ENCODE results near the gene GAS5.

Gene GAS5

DNA sequence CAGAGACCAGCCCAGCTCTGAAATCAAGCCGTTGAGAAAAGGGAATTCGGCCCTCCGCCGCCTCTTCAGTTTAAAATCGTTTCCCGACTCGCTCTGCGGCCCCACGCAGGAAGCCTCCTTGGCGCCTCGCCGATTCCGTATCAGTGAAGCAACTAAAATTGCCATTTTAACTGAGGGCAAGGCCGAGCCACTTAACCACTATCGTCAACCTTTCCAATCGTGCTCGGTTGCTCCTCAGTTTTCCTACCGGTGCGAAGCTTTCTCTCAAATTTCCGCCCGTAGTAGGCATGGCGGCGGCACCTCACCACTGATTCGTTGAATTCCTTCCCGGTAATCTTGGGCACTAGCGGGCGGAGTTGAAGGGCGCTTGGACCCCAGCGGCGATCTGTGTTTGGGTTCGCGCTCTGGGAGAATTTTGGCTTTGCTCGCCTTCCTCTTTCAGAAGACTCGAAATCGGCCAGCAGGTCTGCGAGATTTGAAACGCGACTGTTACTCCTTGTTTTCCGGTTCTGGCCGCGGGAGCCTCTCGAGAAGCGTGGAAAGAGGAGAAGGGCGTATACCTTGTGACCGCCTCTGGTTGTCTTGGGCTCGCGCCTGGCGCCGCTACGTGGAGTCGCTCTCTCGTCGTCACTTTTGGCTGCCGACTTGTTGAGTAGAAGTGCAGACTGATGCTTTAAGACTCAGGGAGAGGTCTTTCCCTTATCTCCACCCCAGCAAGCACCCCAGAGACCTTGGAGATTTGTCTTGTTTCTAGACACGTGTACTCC lies 43.3 kb downstream of the GAS5 start, which contains the start of the genes CENPL and DARS2:
TSS of gene CENPL (minus strand) at position 569 of the 767 bp plus-strand sequence. CDS start 13,584 bp downstream, outside the sequence.
TSS of gene DARS2 (plus strand) at position 359 of the 767 bp plus-strand sequence. CDS start 557 bp downstream, outside the sequence.
- peak; percentile 75 to 83 for DNase-seq (ENCODE audit: low read depth in 2 of 2)

DNA sequence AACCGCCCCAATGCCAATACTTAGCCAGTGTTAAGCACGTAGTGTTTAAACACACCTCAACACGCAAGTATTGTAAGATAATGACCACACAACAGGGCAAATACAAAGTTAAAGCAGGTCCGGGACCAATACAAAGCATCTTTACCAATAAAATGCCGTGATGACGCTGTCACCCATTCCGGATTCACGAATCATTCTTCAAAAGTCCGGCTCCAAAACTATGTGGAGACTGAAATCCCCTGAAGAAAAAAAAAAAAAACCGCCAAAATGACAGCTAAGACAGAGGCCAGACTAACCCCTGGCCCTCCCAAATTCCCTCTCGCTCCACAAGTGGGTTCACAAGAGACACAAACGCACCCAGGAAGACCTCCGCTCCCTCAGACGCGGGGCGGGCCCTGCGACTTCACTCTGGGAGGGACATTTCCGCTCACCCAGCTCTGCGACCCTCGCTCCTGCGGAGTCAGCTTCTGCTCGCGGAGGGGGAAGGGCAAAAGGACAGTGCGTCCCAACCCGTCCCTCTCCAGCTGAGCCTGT lies 43.9 kb downstream of the GAS5 start:
- DNase-seq (ENCODE audit: low read depth in 2 of 2), result no peak

DNA sequence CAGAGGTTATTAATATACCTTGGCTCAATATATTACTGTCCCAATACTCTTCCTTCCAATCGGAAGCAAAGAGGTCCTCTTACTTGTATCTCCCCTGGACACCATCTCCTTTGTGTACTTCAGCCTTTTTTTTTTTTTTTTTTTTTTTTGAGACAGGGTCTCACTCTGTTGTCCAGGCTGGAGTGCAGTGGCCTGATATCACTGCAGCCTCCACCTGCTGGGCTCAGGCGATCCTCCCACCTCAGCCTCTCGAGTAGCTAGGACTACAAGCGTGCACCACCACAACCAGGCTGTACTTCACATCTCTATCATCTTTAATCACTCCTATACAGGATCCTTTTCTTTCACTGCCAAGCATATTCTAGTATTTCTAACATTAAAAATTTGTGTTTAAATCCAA lies 46.1 kb downstream of the GAS5 start:
- no peak for DNase-seq (ENCODE audit: low read depth in 2 of 2)

DNA sequence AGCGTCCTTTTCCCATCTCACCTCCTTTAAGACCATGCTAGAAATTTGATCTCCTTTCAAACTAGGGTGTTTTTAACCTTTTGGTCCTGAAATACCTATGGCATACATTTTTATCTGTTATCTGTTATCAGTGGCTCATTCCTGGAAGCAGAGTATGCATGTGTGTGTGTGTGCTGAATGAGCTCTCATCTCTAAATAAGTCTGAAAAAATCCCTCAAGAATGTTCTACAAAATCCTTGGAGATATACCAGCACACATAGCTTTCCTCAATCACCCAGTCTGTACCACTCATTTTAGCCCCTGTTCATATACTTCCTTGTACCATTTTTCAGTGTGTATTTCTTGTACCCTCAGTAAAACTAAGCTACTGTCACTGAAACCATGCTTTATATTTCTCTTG lies 49.3 kb downstream of the GAS5 start:
- no peak for DNase-seq (ENCODE audit: low read depth in 2 of 2)

Measured in stimulated activated CD8-positive, alpha-beta memory T cell treated with anti-CD3 and anti-CD28 coated beads, Interleukin-2, amount 100 ng/mL, for 1 hour (primary cell).